IPS DF 6.9 (cell line): ENCODE measurements around the gene TIMMDC1.

Source experiments
- DNase-seq: peaks from one replicate; pipeline ENCODE4 v3.0.0-alpha.2; 2013; ENCODE audit warnings: low read depth, low spot score
- H3K27ac ChIP-seq: one replicate; pipeline ENCODE4 v1.5.1; 2013; ENCODE audit warnings: low read length, control low read depth
- H3K27me3 ChIP-seq: 2 replicates; pipeline ENCODE4 v1.6.1; 2013; ENCODE audit warnings: mild to moderate bottlenecking, low read length; ENCODE audit not compliant: control insufficient read depth, insufficient read depth
- H3K36me3 ChIP-seq: 2 replicates; pipeline ENCODE4 v1.6.1; 2013; ENCODE audit warnings: low read length; ENCODE audit not compliant: control insufficient read depth, insufficient read depth
- H3K4me1 ChIP-seq: 2 replicates; pipeline ENCODE4 v1.6.1; 2013; ENCODE audit warnings: low read length; ENCODE audit not compliant: control insufficient read depth, insufficient read depth
- H3K4me3 ChIP-seq: 2 replicates; pipeline ENCODE4 v1.5.1; 2013; ENCODE audit warnings: mild to moderate bottlenecking, low read length
- H3K9me3 ChIP-seq: 2 replicates; pipeline ENCODE4 v1.6.1; 2013; ENCODE audit warnings: low read length, inconsistent platforms; ENCODE audit not compliant: control insufficient read depth, insufficient read depth
- WGBS: extraction: QIAGEN DNeasy Blood & Tissue Kit; methylation state at CpG from one replicate; pipeline ENCODE4 v1.1.7; 2013; ENCODE audit warnings: mixed read lengths, missing lambda C conversion rate; ENCODE audit not compliant: insufficient read length, insufficient coverage; 5-methylcytosine and 5-hydroxymethylcytosine counted together

The TIMMDC1 gene

DNA sequence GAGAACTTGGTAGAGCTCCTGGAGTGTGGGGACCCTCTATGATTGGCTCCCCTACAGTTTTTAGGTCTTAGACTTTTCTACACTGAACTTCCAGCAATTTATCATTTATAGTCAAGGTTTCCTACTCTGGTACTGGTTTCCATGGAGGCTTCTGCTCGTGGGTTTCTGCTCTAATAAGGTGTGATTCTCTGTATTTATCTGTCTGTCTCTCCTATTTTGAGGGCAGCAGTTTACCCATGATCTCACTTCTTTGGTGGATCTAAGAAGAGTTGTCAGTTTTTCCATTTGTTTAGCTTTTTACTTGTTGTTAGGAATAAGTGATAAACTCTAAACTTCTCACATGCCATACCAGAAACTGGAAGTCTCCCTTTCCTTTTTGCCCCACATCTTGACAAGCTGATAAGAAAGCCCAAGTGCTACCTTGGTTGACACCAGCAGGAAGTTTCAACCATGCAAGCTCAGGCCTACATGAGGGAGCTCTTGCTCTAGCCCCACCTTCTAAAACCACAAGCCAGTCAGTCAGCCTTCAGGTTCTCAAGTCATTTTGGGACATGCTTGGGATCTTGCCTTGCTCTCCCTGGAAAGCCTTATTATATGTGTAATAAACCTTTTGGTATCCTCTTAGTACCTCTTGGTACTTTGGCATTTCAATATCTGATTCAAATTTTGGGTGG is 10.0 kb downstream of the TIMMDC1 start:
- H3K4me1 ChIP-seq, result no peaks in the 10 kb centered on the region
- H3K9me3 ChIP-seq, result no peaks in the 10 kb centered on the region
- peaks cover 11% of the 10 kb centered on the region for H3K36me3 ChIP-seq
- no peak for DNase-seq
- no CpG with 5 or more reads among the region's 1 CpG for WGBS
- no peak overlapping the region for H3K4me3 ChIP-seq
- no peaks in the 10 kb centered on the region for H3K27me3 ChIP-seq
- no peak overlapping the region for H3K27ac ChIP-seq

DNA sequence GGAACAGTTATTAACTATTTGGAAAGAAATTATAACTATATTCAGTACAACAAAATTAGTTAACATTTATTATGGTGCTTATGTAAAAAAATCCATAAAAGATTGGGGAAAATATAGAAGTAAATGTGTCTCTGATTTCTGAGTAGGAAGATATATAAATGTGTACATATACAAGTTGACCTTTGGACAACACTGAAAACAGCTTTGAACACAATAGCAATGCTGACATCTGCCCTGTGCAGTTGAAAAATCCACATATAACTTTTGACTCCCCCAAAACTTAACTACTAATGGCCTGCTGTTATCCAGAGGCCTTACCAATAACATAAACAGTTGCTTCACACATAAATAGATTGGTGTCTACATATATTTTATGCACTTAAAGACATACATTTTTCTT is 12.3 kb downstream of the TIMMDC1 start:
- H3K27ac ChIP-seq, result no peak overlapping the region
- no peak overlapping the region for H3K4me3 ChIP-seq
- no peaks in the 10 kb centered on the region for H3K4me1 ChIP-seq
- no peaks in the 10 kb centered on the region for H3K9me3 ChIP-seq
- H3K27me3 ChIP-seq, result no peaks in the 10 kb centered on the region
- no peak for DNase-seq
- H3K36me3 ChIP-seq, result peaks cover 8% of the 10 kb centered on the region

DNA sequence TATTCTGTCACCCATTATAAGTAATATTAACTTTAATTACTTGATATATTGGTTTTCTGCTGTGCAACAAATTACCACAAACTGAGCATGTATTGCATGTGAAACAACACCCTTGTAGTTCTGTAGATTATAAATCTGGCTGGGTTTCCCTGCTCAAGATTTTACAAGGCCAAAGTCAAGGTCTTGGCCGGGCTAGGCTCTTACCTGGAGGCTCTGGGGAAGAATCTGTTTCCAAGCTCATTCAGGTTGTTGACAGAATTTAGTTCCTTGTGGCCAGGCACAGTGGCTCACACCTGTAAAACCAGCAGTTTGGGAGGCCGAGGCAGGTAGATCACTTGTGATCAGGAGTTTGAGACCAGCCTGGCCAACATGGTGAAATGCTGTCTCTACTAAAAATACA is 16.3 kb downstream of the TIMMDC1 start:
- H3K27ac ChIP-seq, result no peak overlapping the region
- no peaks in the 10 kb centered on the region for H3K9me3 ChIP-seq
- peaks cover 2% of the 10 kb centered on the region; the same call in 1 of the 2 replicates for H3K36me3 ChIP-seq
- DNase-seq, result no peak
- WGBS, result no CpG with 5 or more reads among the region's 2 CpGs
- H3K4me1 ChIP-seq, result no peaks in the 10 kb centered on the region
- no peaks in the 10 kb centered on the region for H3K27me3 ChIP-seq
- no peak overlapping the region for H3K4me3 ChIP-seq

DNA sequence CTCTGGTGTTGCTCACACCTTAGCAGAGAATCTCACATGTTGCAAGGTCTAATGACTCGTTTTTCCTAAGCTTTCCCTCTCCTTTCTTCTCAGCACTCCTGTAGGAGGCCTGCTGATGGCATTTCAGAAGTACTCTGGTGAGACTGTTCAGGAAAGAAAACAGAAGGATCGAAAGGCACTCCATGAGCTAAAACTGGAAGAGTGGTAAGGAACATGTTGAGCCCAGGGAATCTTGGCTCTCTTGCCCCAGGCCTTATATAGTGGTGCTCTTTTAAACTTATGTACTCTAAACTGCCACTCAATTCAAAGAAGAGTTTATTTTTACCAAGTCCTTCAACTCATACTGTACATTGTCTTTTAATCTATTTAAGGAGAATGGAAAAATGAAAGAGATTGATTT is 18.8 kb downstream of the TIMMDC1 start:
- H3K4me1 ChIP-seq, result no peaks in the 10 kb centered on the region
- no peaks in the 10 kb centered on the region for H3K9me3 ChIP-seq
- H3K4me3 ChIP-seq, result no peak overlapping the region
- H3K27me3 ChIP-seq, result no peaks in the 10 kb centered on the region
- H3K36me3 ChIP-seq, result peaks cover 2% of the 10 kb centered on the region; the same call in 1 of the 2 replicates
- no peak overlapping the region for H3K27ac ChIP-seq
- WGBS, result no CpG with 5 or more reads among the region's 2 CpGs
- no peak for DNase-seq

DNA sequence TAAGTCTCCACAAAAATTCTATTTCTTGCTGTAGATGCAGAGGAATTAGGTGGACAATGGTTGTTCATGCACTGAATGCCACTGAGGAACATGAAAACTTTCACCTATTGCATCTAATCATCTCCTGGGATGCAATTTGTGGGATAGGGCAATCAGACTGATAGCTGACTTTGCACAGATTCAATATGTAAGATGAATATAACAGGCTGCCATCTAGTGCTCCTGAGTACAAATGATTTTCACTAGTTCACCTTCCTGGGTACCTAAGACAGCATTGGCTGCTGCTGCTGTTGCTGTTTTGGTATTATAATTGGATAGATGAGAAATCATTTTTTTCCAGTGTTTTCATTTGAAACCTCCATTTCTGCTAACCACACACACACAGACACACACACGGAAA is 19.7 kb downstream of the TIMMDC1 start:
- no peak overlapping the region for H3K27ac ChIP-seq
- H3K27me3 ChIP-seq, result no peaks in the 10 kb centered on the region
- H3K36me3 ChIP-seq, result peaks cover 2% of the 10 kb centered on the region; the same call in 1 of the 2 replicates
- DNase-seq, result no peak
- no peaks in the 10 kb centered on the region for H3K9me3 ChIP-seq
- WGBS, result no CpG with 5 or more reads among the region's 1 CpG
- no peaks in the 10 kb centered on the region for H3K4me1 ChIP-seq
- H3K4me3 ChIP-seq, result no peak overlapping the region

DNA sequence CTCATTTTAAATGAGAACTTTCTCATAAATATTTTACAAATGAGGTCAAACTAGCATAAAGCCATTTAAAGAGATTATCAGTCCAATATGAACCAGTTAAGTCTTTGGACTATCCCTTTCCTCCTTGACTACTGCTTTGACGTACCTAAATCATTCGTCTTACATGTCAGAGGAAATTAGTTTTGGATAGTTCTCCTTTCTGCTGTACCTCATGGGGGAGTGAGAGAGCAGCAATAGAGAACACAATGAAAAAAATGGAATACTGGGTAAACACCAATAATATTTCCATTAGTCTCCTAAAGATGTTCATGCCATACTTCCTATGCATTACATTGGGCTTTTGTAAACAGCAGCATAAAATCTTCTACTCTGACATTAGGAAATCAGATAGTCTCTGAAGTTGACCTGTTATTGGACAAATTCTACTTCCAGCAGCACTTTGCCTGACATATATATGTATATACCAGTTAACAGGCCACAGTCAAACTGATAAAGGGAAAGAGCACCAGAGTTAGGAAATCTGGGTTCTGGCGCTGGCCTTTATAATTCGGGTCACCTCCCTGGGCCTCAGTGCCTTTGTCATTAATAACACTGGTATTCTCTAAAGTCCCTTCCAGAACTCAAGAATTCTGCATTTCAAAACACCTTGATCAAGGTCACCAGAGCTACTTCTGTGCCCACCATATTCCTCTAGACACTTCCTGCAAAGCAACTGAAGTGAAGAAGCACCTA is 26.8 kb downstream of the TIMMDC1 start:
- no peaks in the 10 kb centered on the region for H3K27me3 ChIP-seq
- no peak overlapping the region for H3K4me3 ChIP-seq
- no peaks in the 10 kb centered on the region for H3K9me3 ChIP-seq
- H3K36me3 ChIP-seq, result no peaks in the 10 kb centered on the region; the same call in 1 of the 2 replicates
- DNase-seq, result no peak
- 0 out of 2 replicates have a peak, but pooled peaks cover 1% of the 10 kb centered on the region for H3K4me1 ChIP-seq
- WGBS, result no CpG with 5 or more reads among the region's 4 CpGs
- H3K27ac ChIP-seq, result no peak overlapping the region

DNA sequence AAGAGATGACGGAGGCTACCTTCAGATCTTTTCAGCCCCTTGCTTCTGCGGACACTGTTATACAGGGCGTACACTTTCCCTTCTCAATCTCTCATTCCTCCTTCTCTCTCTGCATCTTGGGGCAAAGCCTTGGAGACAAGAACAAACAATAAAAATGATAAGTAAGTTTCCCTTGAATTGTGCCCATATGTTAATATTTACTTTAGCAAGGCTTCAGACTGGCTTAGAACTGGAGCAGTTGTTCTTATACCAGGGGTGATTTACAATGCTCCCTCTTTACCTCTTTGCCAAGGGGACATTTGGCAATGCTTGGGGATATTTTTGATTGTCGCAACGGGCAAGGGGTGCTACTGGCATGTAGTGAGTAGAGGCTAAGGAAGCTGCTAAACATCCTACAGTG is 29.4 kb downstream of the TIMMDC1 start:
- Histone ChIP-seq H3K27ac (no peak overlapping the region), H3K36me3 (no peaks in the 10 kb centered on the region), H3K4me3 (no peak overlapping the region), H3K27me3 (no peaks in the 10 kb centered on the region), H3K4me1 (0 out of 2 replicates have a peak, but pooled peaks cover 1% of the 10 kb centered on the region), H3K9me3 (no peaks in the 10 kb centered on the region)
- DNase-seq, result no peak
- no CpG with 5 or more reads among the region's 5 CpGs for WGBS

DNA sequence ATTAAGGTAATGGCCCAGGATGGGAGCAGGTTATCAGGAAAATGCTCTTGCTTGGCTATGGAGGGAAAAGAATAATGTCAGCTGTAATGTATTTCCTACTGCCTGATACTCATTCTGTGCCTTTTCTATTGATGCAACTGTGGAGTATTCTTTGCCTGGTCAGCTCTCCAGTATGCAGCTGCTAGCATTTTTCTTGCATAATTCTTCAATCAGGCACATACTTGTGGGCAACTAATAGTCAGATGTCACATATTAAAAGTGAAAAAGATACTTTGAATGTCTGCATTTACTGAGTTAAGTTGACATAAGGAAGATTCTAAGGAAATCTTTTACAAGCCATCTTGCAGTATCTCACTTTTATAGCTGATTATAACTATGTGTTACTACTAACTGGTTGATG is 31.5 kb downstream of the TIMMDC1 start:
- no peak overlapping the region for H3K4me3 ChIP-seq
- H3K27me3 ChIP-seq, result no peaks in the 10 kb centered on the region
- H3K4me1 ChIP-seq, result 0 out of 2 replicates have a peak, but pooled peaks cover 1% of the 10 kb centered on the region
- no peak for DNase-seq
- H3K27ac ChIP-seq, result no peak overlapping the region
- H3K9me3 ChIP-seq, result no peaks in the 10 kb centered on the region
- H3K36me3 ChIP-seq, result no peaks in the 10 kb centered on the region

DNA sequence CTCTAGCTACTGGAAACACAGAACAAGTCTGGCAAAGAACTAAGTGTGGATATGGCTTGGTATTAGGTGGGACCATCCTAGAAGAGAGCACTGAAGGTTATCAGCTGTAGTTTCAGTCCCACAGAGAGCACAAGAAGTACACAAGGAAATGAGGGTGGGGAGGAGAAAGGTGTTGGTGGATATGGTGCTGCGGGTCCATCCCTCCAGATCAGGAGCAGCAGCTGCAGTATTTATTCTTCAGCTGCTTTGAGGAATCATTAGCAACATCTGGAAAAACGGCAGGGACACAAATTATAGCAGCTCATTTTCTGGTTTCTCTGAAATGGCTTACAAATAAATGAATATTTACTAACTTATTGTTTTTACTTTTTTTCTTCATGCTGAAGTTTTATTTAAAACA is 32.1 kb downstream of the TIMMDC1 start:
- no peak for DNase-seq
- Histone ChIP-seq H3K27ac (no peak overlapping the region), H3K27me3 (no peaks in the 10 kb centered on the region), H3K4me1 (0 out of 2 replicates have a peak, but pooled peaks cover under 1% of the 10 kb centered on the region), H3K4me3 (no peak overlapping the region), H3K9me3 (no peaks in the 10 kb centered on the region), H3K36me3 (no peaks in the 10 kb centered on the region)
- WGBS, result no CpG with 5 or more reads among the region's 2 CpGs

DNA sequence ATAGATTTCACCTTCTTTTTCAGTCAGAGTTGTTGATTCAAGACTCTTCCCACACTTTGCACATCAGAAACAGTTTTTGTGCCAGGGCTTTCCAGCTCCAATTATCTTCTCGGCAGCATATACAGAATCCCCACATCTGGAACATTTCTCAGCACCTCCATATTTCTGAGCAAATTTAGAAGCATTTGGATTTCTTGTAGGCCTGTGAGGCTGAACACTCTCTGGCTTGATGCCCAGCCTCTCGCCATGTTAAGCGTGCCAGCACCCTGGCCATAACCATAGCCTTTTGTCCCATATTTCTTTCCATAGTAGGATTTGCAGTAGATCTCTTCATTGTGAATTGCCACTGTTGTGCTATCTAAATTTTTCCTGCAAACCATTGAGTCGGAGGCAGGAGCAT is 32.8 kb downstream of the TIMMDC1 start:
- WGBS, result no CpG with 5 or more reads among the region's 4 CpGs
- Histone ChIP-seq H3K27ac (no peak overlapping the region), H3K36me3 (no peaks in the 10 kb centered on the region), H3K9me3 (no peaks in the 10 kb centered on the region), H3K27me3 (no peaks in the 10 kb centered on the region), H3K4me3 (no peak overlapping the region), H3K4me1 (no peaks in the 10 kb centered on the region)
- DNase-seq, result no peak

DNA sequence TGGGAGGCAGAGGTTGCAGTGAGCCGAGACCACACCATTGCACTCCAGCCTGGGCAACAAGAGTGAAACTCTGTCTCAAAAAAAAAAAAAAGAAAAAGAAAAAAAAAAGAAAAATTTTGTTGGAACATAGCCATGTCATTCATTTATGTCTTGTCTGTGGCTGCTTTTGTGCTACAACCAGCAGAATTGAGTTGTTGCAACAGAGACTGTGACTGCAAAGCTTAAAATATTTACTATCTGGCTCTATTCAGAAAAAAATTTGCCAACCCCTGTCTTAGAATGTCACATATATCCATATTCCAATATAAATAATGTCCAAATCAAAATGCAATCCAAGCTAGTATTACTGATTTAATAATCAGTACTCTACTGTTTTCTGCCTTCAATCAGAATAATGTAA is 35.9 kb downstream of the TIMMDC1 start:
- no peaks in the 10 kb centered on the region for H3K4me1 ChIP-seq
- WGBS, result no CpG with 5 or more reads among the region's 1 CpG
- H3K27me3 ChIP-seq, result no peaks in the 10 kb centered on the region
- no peak overlapping the region for H3K27ac ChIP-seq
- no peaks in the 10 kb centered on the region for H3K36me3 ChIP-seq
- no peaks in the 10 kb centered on the region for H3K9me3 ChIP-seq
- no peak for DNase-seq
- no peak overlapping the region for H3K4me3 ChIP-seq
